ENCODE results near the gene KIRREL3. TPM values are rescaled to one million over a fixed set of nuclear protein-coding genes. Genes with fewer than 3 reads are reported as not detected.

The KIRREL3 gene
- total RNA-seq, 1 donor from 2014 or later = not detected

DNA sequence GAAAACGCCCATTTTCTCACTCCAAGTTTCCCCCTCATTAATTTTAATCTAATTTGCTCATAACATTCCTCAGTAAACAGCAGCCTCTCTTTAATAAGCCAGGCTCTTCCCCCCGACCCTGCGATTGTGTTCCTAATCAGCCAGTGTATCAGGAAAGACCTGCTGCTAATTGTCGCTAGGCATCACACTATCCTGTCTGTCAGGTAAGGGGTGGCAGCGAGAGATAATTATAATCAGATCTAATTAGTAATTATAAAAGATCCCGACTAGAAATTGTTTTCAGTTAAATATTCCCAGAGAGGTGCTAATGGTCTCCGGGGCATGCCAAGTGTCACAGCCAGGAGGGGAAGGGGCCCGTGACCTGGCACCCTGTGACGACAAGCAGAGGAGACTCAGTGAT lies 502.3 kb downstream of the KIRREL3 start:
- no peaks in the 10 kb centered on the region for H3K36me3 ChIP-seq (ENCODE audit: control insufficient read depth, insufficient read depth, low read length)
- H3K27me3 ChIP-seq (ENCODE audit: control insufficient read depth, insufficient read depth, low read length) = no peaks in the 10 kb centered on the region
- no peak for FAIRE-seq
- TF ChIP-seq, protein P1, sequence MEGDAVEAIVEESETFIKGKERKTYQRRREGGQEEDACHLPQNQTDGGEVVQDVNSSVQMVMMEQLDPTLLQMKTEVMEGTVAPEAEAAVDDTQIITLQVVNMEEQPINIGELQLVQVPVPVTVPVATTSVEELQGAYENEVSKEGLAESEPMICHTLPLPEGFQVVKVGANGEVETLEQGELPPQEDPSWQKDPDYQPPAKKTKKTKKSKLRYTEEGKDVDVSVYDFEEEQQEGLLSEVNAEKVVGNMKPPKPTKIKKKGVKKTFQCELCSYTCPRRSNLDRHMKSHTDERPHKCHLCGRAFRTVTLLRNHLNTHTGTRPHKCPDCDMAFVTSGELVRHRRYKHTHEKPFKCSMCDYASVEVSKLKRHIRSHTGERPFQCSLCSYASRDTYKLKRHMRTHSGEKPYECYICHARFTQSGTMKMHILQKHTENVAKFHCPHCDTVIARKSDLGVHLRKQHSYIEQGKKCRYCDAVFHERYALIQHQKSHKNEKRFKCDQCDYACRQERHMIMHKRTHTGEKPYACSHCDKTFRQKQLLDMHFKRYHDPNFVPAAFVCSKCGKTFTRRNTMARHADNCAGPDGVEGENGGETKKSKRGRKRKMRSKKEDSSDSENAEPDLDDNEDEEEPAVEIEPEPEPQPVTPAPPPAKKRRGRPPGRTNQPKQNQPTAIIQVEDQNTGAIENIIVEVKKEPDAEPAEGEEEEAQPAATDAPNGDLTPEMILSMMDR (IDR thresholded peaks at IDR 0.05; ENCODE audit: insufficient read depth, low read length, severe bottlenecking) = no peak
- no peak for DNase-seq (ENCODE audit: low read depth)
- no peak overlapping the region for H3K4me3 ChIP-seq (ENCODE audit: low read depth, low read length)

DNA sequence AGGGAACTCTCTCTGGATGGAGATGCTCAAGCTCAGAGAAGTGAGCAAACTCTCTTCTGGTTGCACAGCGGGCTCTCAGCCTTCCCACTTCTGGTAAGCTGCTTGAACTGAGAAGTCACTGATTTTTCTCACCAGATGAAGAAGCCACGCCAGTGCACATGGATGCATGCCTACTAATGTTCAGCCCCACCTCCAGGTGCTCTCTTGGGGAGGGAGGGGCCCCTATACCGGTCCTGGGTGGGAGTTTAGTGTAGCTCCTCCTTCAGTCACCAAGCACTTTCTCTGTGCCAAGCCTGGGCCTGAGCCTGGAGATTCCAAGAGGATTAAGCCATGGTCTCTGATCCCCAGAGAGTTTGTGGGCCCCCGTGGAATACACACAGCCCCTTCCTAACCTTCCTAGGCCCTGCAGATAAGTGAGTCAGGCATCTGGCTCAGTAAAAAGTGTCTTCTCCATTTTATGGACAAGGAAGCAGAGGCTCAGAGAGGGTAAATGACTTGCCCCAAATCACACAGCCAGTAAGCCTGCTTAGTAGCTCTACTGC lies 502.9 kb downstream of the KIRREL3 start:
- no peaks in the 10 kb centered on the region for H3K27me3 ChIP-seq (ENCODE audit: control insufficient read depth, insufficient read depth, low read length)
- TF ChIP-seq, protein P1 (IDR thresholded peaks at IDR 0.05; ENCODE audit: insufficient read depth, low read length, severe bottlenecking) = no peak

DNA sequence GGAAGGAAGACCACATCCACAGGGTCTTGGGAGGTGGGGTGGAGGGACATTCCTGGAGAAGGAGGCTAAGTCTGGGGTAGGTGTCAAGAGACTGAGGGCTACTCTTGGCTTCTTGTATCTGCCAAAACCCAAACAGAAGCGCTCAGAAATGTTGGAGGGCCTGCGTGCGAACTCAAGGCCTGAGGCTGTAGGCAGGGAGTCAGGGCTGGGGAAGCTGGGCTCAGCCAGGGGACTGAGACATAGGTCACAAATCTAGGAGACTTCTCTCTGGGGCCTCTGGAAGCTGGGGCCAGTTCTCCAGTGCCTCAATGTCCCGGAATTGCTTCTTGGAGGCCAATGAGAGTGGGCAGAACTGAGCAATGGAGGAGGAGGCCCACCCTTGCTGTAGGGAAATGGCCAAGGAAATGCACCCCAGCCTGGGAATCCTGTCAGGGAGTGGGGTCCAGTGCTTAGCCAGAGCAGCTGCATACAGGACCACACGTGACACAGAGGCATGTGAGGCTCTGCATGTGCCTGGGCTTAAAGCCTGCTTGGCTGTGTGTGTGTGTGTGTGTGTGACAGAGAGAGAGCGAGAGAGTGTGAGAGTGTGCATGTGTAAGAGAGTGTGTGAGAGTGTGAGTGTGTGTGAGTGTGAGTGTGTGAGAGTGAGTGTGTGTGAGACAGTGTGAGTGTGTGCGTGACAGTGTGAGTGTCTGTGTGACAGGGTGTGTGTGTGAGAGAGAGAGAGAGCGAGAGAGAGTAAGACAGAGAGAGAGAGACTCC lies 503.8 kb downstream of the KIRREL3 start:
- TF ChIP-seq, protein P1 (IDR thresholded peaks at IDR 0.05; ENCODE audit: insufficient read depth, low read length, severe bottlenecking) = no peak
- Histone ChIP-seq H3K27me3 (ENCODE audit: control insufficient read depth, insufficient read depth, low read length) (no peaks in the 10 kb centered on the region), H3K4me3 (ENCODE audit: low read depth, low read length) (no peak overlapping the region), H3K36me3 (ENCODE audit: control insufficient read depth, insufficient read depth, low read length) (no peaks in the 10 kb centered on the region)
- DNase-seq (ENCODE audit: low read depth) = no peak
- peak; percentile 85 for FAIRE-seq

More for the DNA sequence above, 502.9 kb downstream of the KIRREL3 start:
- no peaks in the 10 kb centered on the region for H3K36me3 ChIP-seq (ENCODE audit: control insufficient read depth, insufficient read depth, low read length)
- FAIRE-seq = no peak
- DNase-seq (ENCODE audit: low read depth) = no peak
- H3K4me3 ChIP-seq (ENCODE audit: low read depth, low read length) = no peak overlapping the region

DNA sequence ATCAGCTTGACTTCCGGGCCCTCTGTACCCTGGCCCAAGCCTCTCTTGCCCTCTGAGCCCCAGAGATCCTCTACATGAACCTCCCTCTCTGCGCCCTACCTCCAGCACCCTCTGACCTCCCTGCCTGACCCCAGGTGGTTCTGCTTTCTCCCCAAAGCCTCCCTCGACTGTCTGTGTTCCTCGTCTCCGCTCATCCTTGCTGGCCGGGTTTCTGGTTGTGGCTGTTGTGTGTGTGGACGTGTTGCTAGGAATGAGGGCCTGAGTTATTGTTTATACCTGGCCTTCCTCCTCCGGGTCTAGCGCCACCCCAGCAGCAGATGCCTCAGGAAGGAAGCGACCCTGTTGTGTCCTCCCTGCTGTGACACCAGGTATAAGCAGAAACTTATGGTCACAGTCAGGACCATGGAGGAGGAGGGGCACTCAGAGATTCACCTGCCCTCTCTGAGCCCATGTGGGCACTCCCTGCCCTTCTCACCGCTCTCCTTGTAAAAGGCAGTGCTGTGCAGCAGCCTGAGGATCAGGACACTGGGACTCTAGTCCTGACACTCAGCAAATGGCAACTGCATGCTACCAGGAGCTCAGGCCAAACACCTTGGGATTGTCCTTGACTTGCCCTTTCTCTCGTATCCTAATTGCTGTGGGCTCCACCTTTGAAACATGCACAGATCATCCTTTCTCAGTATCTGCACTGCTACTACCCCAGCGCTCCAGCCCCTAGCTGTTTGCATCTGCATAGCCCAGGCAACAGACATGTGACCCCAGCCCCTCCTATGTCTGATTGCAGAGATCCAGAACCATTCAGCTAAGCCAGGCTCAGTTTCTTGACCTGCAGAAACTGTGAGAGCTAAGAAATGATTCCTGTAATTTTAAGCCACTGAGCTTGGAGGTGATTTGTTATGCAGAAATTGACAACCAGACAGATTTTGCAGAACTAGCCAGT lies 505.0 kb downstream of the KIRREL3 start:
- Histone ChIP-seq H3K4me3 (ENCODE audit: low read depth, low read length) (no peak overlapping the region), H3K36me3 (ENCODE audit: control insufficient read depth, insufficient read depth, low read length) (no peaks in the 10 kb centered on the region), H3K27me3 (ENCODE audit: control insufficient read depth, insufficient read depth, low read length) (no peaks in the 10 kb centered on the region)
- TF ChIP-seq, protein P1 (IDR thresholded peaks at IDR 0.05; ENCODE audit: insufficient read depth, low read length, severe bottlenecking) = no peak
- no peak for DNase-seq (ENCODE audit: low read depth)
- no peak for FAIRE-seq

DNA sequence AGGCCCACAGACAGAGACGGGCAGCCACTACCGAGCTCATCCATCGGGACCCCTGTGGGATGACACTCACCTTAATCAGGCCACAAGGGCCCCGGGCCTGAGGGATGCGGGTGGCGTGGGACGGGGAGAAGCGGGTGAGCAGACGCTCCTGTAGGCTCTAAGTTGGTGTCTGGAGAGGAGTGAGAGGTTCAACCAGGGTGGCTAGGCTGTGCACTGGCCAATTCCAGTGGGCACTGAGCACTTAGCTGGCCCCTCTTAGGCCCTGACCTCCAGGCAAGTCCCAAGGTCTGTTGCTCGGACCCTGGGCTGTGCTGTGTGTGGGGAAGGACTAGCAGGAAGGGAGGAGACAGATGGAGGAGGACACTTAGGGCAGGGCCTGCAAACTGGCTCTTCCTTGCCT lies 505.7 kb downstream of the KIRREL3 start:
- TF ChIP-seq, protein P1 (IDR thresholded peaks at IDR 0.05; ENCODE audit: insufficient read depth, low read length, severe bottlenecking) = no peak
- no peak overlapping the region for H3K4me3 ChIP-seq (ENCODE audit: low read depth, low read length)
- H3K36me3 ChIP-seq (ENCODE audit: control insufficient read depth, insufficient read depth, low read length) = no peaks in the 10 kb centered on the region
- no peaks in the 10 kb centered on the region for H3K27me3 ChIP-seq (ENCODE audit: control insufficient read depth, insufficient read depth, low read length)
- FAIRE-seq (peak; percentile 83), DNase-seq (ENCODE audit: low read depth) (no peak)

Measured in bronchial epithelial cell (primary cell).